ENCODE measurements around the gene SPRYD3.

SPRYD3 gene

DNA sequence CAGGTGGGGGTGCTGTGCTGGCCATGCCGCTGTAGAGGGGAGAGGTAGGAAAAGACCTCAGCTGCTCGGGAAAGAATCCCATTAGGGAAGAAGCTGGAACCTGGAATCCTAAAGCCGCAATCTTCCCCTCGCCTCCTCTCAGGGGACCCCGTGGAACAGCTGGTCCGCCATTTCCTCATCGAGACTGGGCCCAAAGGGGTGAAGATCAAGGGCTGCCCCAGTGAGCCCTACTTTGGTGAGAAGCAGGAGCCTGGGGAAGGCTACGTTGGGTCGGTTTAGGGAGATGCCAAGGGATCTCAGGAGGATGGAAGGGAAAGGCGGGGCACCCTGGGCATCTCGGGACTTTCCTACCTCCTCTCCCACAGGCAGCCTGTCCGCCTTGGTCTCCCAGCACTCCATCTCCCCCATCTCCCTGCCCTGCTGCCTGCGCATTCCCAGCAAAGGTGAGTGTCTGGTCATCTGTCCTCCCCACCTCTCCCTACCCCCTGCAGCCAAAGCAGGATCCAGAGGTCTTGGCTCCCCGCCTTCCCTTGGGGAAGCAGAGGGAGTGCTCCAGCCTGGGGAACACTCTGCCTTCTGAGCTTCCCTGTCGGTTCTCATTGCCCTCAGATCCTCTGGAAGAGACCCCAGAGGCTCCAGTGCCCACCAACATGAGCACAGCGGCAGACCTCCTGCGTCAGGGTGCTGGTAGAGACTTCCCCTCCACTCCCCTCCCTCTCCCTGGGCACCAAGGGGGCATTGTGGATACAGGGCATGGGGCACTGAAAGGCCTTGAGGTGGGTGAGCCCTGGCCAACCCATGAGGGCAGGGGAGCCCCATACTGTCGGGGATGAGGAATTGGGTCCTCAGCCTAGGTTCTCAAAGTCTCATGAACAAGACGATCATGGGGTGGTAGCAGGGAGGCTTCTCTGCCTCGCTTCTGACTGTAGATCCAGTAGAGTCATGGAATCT is 16.9 kb downstream of the SPRYD3 start:
- no peak for DNase-seq

DNA sequence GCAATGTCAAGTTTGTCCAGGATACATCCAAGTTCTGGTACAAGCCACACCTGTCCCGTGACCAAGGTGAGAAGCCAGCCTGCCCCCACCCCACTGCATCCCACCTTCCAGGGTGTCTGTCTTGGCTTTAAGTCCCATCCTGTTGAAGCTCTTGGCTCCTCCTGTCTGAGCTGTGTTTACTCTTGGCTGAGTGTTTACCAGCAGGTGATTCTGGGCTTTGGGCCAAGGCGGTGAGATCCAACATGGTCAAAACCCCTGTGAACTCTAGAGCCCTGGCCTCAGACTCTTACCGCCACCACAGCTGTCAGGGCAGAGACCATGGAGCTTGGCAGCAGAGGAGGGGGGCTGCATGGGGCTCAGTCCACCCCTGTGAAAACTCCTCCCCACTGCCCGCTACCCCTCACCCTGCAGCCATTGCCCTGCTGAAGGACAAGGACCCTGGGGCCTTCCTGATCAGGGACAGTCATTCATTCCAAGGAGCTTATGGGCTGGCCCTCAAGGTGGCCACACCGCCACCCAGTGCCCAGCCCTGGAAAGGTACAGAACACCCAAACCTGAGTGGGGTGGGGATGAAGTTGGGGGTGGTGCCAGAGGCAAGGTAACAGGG is 17.7 kb downstream of the SPRYD3 start:
- no peak for DNase-seq

DNA sequence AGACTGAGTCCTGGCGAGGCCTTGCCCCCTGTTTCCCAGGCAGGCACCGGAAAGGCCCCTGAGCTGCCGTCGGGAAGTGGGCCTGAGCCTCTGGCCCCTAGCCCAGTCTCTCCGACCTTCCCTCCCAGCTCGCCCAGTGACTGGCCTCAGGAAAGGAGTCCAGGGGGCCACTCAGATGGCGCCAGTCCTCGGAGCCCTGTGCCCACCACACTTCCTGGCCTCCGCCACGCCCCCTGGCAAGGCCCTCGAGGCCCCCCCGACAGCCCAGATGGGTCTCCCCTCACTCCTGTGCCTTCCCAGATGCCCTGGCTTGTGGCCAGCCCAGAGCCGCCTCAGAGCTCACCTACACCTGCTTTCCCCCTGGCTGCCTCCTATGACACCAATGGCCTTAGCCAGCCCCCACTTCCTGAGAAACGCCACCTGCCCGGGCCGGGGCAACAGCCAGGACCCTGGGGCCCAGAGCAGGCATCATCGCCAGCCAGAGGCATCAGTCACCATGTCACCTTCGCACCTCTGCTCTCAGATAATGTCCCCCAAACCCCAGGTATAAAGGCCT is 18.4 kb downstream of the SPRYD3 start:
- no peak for DNase-seq

DNA sequence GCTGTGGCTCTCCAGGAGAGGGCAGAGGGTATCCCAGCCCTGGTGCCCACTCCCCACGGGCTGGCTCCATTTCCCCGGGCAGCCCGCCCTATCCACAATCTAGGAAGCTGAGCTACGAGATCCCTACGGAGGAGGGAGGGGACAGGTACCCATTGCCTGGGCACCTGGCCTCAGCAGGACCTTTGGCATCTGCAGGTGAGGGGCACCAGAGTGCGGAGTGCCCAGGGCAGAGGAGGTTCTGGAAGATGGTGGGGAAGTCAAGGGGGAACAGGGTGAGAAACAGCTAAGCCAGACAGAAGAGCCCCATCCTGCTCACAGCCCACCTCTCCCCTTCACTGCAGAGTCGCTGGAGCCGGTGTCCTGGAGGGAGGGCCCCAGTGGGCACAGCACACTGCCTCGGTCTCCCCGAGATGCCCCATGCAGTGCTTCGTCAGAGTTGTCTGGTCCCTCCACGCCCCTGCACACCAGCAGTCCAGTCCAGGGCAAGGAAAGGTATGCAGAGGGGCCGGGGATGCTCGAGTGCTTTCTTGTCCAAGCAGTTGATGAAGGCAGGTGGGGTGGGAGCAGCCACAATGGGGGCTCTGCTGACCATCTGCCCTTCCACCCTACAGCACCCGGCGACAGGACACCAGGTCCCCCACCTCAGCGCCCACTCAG is 19.0 kb downstream of the SPRYD3 start:
- DNase-seq: no peak

DNA sequence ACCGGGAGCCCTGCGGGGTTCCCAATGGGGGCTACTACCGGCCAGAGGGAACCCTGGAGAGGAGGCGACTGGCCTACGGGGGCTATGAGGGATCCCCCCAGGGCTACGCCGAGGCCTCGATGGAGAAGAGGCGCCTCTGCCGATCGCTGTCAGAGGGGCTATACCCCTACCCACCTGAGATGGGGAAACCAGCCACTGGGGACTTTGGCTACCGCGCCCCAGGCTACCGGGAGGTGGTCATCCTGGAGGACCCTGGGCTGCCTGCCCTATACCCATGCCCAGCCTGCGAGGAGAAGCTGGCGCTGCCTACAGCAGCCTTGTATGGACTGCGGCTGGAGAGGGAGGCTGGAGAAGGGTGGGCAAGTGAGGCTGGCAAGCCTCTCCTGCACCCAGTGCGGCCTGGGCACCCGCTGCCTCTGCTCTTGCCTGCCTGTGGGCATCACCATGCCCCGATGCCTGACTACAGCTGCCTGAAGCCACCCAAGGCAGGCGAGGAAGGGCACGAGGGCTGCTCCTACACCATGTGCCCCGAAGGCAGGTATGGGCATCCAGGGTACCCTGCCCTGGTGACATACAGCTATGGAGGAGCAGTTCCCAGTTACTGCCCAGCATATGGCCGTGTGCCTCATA is 19.6 kb downstream of the SPRYD3 start:
- no peak for DNase-seq

DNA sequence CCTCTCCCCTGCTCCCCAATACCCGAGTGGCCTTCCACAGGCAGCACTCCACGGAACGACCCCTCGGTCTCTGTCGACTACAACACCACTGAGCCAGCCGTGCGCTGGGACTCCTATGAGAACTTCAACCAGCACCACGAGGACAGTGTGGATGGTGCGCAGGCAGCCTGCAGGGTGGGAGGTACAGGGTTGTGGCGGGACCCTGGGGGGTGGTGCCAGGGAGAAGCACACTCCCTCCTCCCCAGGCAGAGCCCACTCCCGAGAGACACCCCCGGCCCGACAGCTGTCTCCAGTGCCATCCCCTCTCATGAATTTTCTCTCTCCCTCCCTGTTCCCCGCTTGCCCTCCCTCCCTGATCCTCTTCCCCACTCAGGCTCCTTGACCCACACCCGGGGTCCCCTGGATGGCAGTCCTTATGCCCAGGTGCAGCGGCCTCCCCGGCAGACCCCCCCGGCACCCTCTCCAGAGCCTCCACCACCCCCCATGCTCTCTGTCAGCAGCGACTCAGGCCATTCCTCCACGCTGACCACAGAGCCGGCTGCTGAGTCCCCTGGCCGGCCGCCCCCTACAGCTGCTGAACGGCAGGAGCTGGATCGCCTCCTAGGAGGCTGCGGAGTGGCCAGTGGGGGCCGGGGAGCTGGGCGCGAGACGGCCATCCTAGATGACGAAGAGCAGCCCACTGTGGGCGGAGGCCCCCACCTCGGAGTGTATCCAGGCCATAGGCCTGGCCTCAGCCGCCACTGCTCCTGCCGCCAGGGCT is 20.3 kb downstream of the SPRYD3 start:
- DNase-seq: no peak

DNA sequence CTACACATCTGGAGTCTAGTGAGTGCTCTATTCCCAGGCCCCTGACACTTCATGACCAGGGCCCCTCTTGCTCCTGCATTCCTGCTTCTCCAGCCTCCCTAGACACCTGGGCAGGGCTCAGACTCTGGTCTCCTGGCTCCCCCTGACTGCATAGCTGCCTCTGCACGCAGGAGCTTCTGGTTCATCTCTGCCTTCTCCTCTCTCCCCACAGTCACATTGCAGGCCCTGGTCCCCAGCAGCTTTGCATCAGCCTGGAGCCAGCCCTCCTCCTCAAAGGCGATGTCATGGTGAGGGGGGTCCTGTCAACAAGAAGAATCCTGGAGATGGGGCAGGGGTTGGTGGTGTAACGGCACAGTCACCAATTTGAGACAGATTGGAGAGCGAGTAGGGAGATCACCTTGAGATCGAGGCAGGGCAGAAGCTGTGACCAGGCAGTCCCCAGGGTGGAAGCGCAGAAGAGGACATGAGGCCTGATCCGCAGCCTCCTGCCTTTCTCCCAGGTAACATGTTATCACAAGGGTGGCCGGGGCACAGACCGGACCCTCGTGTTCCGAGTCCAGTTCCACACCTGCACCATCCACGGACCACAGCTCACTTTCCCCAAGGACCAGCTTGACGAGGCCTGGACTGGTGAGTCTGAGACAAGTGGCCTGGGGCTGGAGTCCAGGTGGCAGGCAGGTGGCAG is 21.2 kb downstream of the SPRYD3 start:
- DNase-seq: no peak

DNA sequence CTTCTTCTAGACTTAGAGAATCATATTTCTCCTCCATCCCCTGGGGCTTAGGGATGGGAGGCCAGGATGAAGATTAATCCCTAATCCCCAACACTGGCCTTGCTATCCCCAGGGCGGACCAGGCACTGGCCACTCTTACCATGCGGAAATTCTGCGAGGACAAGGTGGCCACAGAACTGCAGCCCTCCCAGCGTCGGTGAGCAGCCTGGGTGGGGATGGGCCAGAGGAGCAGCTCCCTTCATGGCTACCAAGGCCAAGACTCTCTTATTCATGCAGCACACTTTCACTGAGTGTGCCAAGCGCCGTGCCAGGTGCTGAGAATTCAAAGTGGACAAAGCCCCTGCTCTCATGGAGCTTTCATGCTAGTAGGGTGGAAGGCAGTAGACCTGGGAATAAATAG is 22.3 kb downstream of the SPRYD3 start:
- DNase-seq: no peak

DNA sequence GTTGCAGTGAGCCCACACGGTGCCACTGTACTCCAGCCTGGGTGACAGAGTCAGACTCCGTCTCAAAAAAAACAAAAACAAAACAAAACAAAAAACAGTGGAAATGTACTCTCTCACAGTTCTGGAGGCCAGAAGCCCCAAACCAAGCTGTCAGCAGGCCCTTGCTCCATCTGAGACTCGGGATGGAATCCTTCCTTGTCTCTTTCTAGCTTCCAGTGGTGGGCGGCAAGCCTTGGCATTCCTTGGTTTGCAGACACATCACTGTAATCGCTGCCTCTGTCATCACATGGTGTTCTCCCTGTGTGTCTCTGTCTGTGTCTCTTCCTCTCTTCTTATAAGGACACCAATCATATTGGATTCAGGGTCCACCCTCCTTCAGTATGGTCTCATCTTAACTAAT is 22.9 kb downstream of the SPRYD3 start:
- DNase-seq: no peak

DNA sequence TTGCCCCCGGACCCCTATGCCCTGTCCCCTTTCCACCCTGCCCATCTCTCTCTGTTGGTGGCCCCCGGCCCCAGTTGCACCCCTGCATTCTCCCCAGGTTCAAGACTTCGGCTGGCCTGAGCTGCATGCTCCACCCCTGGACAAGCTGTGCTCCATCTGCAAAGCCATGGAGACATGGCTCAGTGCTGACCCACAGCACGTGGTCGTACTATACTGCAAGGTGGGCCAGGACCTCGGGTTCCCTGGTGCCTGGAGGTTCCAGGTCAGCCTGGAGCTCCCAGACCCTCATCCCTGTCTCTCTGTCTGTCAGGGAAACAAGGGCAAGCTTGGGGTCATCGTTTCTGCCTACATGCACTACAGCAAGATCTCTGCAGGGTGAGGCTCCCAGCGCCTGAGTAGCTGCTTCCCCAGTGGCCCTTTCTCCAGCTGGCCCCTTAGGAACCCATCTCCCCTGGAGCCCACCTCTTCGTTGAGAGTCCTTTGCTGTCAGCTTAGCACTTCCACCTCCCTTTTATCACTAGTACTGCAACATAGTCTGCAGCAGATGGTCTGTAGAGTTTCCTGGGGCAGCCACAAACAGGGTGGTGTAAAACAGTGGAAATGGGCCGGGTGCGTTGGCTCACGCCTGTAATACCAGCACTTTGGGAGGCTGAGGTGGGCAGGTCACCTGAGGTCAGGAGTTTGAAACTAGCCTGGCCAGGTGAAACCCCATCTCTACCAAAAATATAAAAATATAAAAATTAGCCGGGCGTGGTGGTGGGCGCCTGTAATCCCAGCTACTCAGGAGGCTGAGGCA is 23.5 kb downstream of the SPRYD3 start:
- DNase-seq: no peak

DNA sequence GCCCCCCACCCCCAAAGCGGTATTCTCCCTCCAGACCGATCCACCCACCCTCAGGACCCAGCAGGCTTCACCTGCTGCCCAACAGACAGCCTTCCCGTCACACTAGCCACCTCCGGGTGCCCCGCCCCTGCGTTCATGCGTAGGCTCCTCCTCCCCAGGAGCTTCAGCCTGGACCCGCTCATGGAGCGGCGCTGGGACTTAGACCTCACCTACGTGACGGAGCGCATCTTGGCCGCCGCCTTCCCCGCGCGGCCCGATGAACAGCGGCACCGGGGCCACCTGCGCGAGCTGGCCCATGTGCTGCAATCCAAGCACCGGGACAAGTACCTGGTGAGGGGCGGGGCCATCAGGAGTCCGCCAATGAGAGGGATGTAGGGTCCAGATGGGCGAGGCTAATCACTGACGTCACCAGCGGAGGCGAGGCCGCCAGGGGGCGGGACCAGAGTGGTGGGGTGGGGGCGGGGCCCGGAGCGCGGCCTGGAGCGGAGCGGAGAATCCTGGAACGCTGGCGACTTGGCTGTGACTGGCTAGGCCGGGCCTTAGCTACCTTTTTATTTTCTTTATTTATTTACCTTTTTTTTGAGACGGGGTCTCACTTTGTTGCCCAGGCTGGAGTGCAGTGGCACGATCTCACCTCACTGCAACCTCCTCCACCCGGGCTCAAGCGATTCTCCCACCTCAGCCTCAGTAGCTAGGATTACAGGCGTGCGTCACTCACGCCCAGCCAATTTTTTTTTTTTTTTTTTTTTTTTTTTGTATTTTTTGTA is 24.9 kb downstream of the SPRYD3 start:
- peak; percentile 98 for DNase-seq

DNA sequence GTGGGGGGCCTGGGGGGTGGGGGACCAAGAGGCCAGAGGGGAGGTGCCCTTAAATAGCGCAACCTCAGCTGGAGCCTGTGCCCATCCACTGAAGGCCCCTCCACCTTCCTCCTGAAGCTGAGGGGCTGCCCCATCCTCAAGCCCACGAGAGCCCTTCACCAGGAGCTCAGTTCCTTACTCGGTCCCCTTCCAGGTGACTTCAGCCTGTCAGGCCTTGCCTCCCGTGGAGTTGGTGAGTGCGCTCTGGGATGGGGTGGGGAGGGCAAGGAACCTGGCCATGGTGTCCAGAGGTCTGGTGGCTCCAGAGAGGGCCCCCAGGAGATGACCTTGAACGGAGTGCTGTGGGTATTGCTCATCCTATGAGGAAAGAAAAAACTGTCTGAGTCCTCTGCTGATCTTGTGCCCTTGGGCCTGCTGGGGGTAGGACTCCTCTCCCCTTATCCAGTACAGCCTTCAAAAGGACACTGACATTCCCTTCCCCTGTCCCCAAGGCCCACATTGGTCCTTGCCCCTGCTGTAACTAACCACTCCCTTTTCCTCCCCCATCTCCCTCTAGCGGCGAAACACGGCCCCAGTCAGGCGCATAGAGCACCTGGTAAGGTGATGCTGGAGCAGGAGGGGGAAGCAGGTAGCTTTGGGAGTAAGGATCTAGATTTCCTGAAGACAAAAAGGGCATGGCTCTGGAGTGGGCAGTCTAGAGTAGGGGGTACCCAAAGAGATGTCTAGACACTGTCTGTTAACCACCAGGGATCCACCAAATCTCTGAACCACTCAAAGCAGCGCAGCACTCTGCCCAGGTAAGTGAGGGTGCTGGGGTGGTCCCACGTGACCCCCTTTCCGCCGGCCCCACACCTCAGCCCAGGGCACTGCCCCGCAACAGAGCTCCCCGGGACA is 25.7 kb downstream of the SPRYD3 start:
- peak; percentile 68 for DNase-seq

DNA sequence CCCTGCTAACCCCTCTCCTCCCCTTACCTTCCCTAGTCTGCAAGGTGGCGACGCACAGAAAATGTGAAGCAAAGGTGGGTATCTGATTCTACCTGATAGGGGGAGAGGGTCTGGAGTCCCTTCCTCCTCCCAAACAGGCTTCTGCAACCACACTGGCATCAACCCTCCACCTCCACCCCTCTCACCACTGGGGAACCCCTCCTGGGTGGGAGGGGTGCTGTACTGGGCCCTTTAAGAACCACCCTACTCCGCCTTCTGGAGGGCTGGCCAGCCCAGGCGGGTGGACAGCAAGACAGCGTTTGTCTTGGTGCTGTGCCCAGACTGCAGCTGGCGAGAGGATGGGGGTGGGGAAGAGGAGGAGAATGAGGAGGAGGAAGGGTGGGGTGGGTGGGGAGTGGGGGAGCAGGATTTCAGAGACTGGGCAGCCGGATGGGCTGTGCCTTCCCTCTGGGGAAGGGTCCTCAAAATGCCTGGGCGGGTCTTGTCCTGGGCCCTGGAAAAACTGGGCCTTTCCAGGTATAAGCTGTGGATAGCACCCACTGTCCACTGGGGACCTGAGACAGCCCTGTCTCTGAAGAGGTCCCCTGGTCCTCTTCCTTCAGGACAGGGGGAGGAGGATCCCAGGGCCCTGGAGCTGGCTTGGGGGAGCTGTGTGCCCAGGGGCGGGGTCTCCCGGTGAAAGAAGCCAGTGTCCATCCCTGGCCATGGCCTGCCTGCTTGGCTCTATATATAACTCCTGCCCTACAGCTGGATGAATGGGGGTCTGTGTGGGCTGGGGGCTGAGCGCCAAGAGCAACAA is 26.6 kb downstream of the SPRYD3 start:
- DNase-seq: peak; percentile 70

DNA sequence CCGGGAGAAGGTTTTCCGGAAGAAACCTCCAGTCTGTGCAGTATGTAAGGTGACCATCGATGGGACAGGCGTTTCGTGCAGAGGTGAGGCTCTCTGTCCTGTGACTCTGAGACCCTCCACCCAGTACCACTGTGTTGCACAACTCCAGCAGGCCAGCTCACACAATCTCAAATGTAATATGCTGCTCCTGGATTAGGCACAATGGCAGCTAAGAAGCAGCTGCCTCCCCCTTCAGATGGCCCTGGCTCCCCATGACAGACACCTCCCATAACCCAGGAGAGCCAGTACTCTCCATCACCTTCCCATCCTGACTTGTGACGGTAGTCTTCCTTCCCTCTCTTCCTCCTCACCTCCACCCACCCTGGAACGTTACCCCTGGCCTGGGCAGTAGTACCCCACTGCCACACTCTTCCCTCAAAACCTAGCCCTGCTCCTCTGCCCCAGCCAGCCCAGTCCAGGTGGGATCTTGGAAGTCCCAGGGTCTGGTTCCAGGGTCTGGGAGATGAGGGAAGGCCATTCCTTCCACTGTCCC is 27.2 kb downstream of the SPRYD3 start:
- no peak for DNase-seq

DNA sequence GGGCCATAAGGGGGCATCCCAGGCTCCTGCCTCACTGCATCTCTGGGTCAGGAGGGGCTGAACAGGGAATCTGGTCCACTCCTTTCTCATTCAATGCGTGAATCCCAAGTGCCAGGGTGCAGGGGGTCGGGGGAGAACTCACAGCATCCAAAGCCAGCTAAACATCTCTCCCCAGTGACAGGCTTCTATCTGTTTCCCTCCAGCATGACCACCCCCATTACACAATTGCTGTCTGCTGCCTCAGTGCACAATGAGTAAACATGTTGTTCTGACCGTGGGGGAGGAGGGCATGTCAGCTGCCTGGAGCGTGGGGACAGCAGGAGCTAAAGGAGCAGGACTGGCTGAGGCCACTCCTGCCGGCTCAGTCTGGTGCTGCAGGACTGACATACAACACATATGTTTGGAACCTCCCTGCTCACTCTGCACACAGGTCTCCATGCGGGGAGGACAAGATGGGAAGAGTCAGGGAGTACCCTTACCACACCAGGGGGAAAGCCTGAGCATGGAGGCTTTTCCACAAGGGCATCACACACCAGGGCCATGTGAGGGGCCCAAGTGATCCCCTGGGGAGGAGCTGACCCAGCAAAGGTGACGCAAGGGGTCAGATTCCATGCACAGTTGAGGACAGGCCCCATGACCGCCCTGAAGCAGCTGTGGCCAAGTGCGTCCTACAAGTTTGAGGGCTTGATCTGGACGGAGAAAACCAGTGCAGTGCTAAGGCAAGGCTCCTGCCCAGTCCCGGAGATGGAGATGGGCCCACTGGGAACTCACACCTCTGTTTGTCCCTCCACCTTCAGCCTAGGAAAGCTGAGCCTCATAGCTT is 27.9 kb downstream of the SPRYD3 start:
- peak; percentile 89 for DNase-seq

DNA sequence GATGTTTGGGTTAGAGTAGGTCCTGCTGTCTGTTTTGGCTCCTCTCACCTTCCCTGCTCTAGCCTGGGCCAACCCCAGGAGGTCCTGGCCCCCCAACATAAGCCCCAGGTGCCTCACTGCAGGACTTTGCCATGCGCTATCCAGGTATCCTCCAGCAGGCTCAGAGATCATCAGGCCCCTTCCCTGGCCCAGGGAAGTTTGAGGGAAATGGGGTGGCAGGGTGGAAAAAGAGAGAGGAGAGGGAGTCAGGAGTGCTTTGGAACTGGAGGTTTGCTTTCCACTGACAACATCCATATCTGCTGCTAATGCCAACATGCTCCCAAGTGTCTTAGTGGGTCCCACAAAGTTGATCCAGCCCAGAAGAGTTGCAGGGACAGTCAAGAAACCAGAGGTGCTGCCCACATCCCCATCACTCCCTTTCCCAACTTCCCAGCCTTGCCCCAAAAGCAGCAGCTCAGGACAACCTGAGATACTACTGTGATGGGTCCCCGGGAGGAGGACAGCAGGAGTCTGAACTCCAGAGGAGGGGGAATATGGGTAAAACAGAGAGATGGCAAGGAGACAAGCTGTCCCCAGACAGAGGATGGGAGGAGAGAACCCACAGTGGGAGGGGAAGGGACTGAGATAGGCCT is 28.6 kb downstream of the SPRYD3 start:
- DNase-seq: no peak
